HepG2 (cell line): ENCODE results near the gene EPHA6.

Experiments used
- CHD2 ChIP-seq: IDR thresholded peaks from 2 replicates; pipeline ENCODE4 v1.6.1; 2011; ENCODE audit warnings: low read depth, low read length, improper control_type of control experiment
- EP300 ChIP-seq, 3 experiments: sonication (generic) in 1 of 3; formaldehyde crosslinking in 1 of 3; IDR thresholded peaks; 2 replicates each; pipeline versions ENCODE4 v1.5.1 to v1.6.1; 2011 to 2020; ENCODE audit warnings: low read depth in 2 of 3, low read length in 2 of 3, borderline replicate concordance in 1 of 3, improper control_type of control experiment in 1 of 3, mild to moderate bottlenecking in 1 of 3, missing genetic modification reagents in 1 of 3, moderate library complexity in 1 of 3
- ESRRA ChIP-seq: sonication (generic); formaldehyde crosslinking; IDR thresholded peaks from 2 replicates; pipeline ENCODE4 v1.5.1; 2020; ENCODE audit warnings: mild to moderate bottlenecking, low read depth, missing genetic modification reagents
- EZH2 ChIP-seq: conservative IDR thresholded peaks from 2 replicates; pipeline ENCODE4 v1.6.1; 2012; ENCODE audit warnings: mild to moderate bottlenecking, low read depth, low read length, moderate library complexity
- MAFG ChIP-seq: sonication (generic); formaldehyde crosslinking; IDR thresholded peaks from 2 replicates; pipeline ENCODE4 v1.5.1; 2020; ENCODE audit warnings: mild to moderate bottlenecking, missing genetic modification reagents
- MAZ ChIP-seq, 2 experiments: sonication (generic) in 1 of 2; formaldehyde crosslinking in 1 of 2; IDR thresholded peaks; 2 replicates each; pipeline versions ENCODE4 v1.5.0 to v1.6.1; 2012 to 2020; ENCODE audit warnings: low read depth in 2 of 2, mild to moderate bottlenecking in 2 of 2, borderline replicate concordance in 1 of 2, improper control_type of control experiment in 1 of 2, low read length in 1 of 2, missing genetic modification reagents in 1 of 2, moderate library complexity in 1 of 2
- RFX3 ChIP-seq: IDR thresholded peaks from 2 replicates; pipeline ENCODE4 v1.6.1; 2016; ENCODE audit warnings: missing biosample characterization, missing genetic modification reagents
- RNF2 ChIP-seq: fragments of 450-650 bp; conservative IDR thresholded peaks from 2 replicates; pipeline ENCODE4 v1.6.1; 2016; ENCODE audit warnings: low read depth
- ZNF710 ChIP-seq: sonication (generic); formaldehyde crosslinking; IDR thresholded peaks from 2 replicates; pipeline ENCODE4 v1.5.0; 2020; ENCODE audit warnings: mild to moderate bottlenecking, missing genetic modification reagents, borderline replicate concordance

GRCh38 chr3:96813134-96813819 is 1.1 kb upstream of the EPHA6 start:
- TF ChIP-seq ESRRA (CRISPR knock-in tag) (no peak), RNF2 (no peak), MAFG (CRISPR knock-in tag) (no peak), CHD2 (no peak), ZNF710 (CRISPR knock-in tag) (no peak), MAZ (IDR thresholded peaks at IDR 0.05; ENCODE audit: borderline replicate concordance, low read depth, low read length) (no peak), MAZ (CRISPR knock-in tag; IDR thresholded peaks at IDR 0.05; ENCODE audit: low read depth) (no peak), EZH2 (no peak), RFX3 (no peak), EP300 (IDR thresholded peaks at IDR 0.05; ENCODE audit: low read depth in 2 of 2, low read length in 2 of 2) (no peak), EP300 (CRISPR knock-in tag; IDR thresholded peaks at IDR 0.05; ENCODE audit: borderline replicate concordance) (no peak)
